ENCODE measurements around the gene KBTBD13. TPM values are rescaled to one million over a fixed set of nuclear protein-coding genes. Genes with fewer than 3 reads are reported as not detected.
"Not testable (repeated sequence)": the region's sequence is repeated elsewhere in the genome, so short reads cannot be mapped to it uniquely, and the experiment has no call there.

KBTBD13 gene
- total and polyA plus RNA-seq, 2 donors, result under 0.01 TPM

- Histone ChIP-seq H3K27me3 (ENCODE audit: control insufficient read depth in 2 of 2, insufficient read depth in 1 of 2, low read length in 1 of 2) (peaks cover 23 to 33% of the 10 kb centered on the region in 2 donors), H3K9me3 (ENCODE audit: control insufficient read depth in 2 of 2, insufficient read depth in 1 of 2, low read length in 1 of 2) (no peaks in the 10 kb centered on the region), H3K4me1 (ENCODE audit: control insufficient read depth in 2 of 2, insufficient read depth in 2 of 2, low read length in 2 of 2) (no peaks in the 10 kb centered on the region), H3K4me3 (ENCODE audit: low read length in 2 of 2) (no peak overlapping the region), H3K27ac (ENCODE audit: low read depth in 1 of 2, low read length in 1 of 2) (no peak overlapping the region), H3K36me3 (ENCODE audit: control insufficient read depth in 2 of 2, insufficient read depth in 2 of 2, low read length in 1 of 2) (no peaks in the 10 kb centered on the region)
- no peak for DNase-seq (ENCODE audit: low read depth in 6 of 9, low spot score in 9 of 9)
- 90% methylated on average over 1 of the region's 1 CpG for WGBS
Measured at GRCh38 chr15:65072027-65072426, 4.5 kb upstream of the KBTBD13 start.

DNA sequence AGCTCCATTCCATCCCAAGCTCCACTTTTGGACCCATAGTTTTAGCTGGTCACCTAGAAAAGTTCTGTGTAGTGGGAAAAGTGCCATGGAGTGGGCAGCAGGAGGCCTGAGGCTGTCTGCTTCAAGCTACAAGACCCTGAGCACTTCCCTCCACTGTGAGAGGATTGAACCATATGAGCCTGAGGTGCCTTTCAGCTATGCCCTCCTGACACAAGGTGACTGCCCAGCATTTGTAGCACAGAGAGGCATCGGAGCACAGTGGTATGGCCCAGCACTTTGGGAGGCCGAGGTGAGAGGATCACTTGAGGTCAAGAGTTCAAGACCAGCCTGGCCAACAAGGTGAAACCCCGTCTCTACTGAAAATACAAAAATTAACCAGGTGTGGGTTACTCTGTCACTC, 3.9 kb upstream of the KBTBD13 start:
- no peaks in the 10 kb centered on the region for H3K4me1 ChIP-seq (ENCODE audit: control insufficient read depth in 2 of 2, insufficient read depth in 2 of 2, low read length in 2 of 2)
- no peak for DNase-seq (ENCODE audit: low read depth in 6 of 9, low spot score in 9 of 9)
- H3K27ac ChIP-seq (ENCODE audit: low read depth in 1 of 2, low read length in 1 of 2), result no peak overlapping the region
- H3K4me3 ChIP-seq (ENCODE audit: low read length in 2 of 2), result no peak overlapping the region
- peaks cover 20 to 33% of the 10 kb centered on the region in 2 donors for H3K27me3 ChIP-seq (ENCODE audit: control insufficient read depth in 2 of 2, insufficient read depth in 1 of 2, low read length in 1 of 2)
- no peaks in the 10 kb centered on the region for H3K36me3 ChIP-seq (ENCODE audit: control insufficient read depth in 2 of 2, insufficient read depth in 2 of 2, low read length in 1 of 2)
- no peaks in the 10 kb centered on the region for H3K9me3 ChIP-seq (ENCODE audit: control insufficient read depth in 2 of 2, insufficient read depth in 1 of 2, low read length in 1 of 2)
- 98% methylated on average over 3 of the region's 3 CpGs for WGBS

DNA sequence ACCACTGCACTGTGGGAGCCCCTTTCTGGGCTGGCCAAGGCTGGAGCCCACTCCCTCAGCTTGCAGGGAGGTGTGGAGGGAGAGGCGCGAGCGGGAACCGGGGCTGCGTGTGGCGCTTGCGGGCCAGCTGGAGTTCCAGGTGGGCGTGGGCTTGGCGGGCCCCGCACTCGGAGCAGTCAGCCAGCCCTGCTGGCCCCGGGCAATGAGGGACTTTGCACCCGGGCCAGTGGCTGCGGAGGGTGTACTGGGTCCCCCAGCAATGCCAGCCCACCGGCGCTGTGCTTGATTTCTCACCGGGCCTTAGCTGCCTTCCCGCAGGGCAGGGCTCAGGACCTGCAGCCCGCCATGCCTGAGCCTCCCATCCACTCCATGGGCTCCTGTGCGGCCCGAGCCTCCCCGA, 1.6 kb upstream of the KBTBD13 start:
- WGBS, result 97% methylated on average over 20 of the region's 22 CpGs
- not testable (repeated sequence) for H3K4me1 ChIP-seq (ENCODE audit: control insufficient read depth in 2 of 2, insufficient read depth in 2 of 2, low read length in 2 of 2); H3K27ac ChIP-seq (ENCODE audit: low read depth in 1 of 2, low read length in 1 of 2); H3K4me3 ChIP-seq (ENCODE audit: low read length in 2 of 2); DNase-seq (ENCODE audit: low read depth in 6 of 9, low spot score in 9 of 9); H3K36me3 ChIP-seq (ENCODE audit: control insufficient read depth in 2 of 2, insufficient read depth in 2 of 2, low read length in 1 of 2); H3K9me3 ChIP-seq (ENCODE audit: control insufficient read depth in 2 of 2, insufficient read depth in 1 of 2, low read length in 1 of 2)
- H3K27me3 ChIP-seq (ENCODE audit: control insufficient read depth in 2 of 2, insufficient read depth in 1 of 2, low read length in 1 of 2), result peaks cover 4 to 33% of the 10 kb centered on the region in 2 donors

GRCh38 chr15:65075607-65076395, 745 bp upstream of the KBTBD13 start:
- DNase-seq (ENCODE audit: low read depth in 6 of 9, low spot score in 9 of 9); H3K9me3 ChIP-seq (ENCODE audit: control insufficient read depth in 2 of 2, insufficient read depth in 1 of 2, low read length in 1 of 2); H3K4me3 ChIP-seq (ENCODE audit: low read length in 2 of 2); H3K4me1 ChIP-seq (ENCODE audit: control insufficient read depth in 2 of 2, insufficient read depth in 2 of 2, low read length in 2 of 2); H3K27ac ChIP-seq (ENCODE audit: low read depth in 1 of 2, low read length in 1 of 2); H3K36me3 ChIP-seq (ENCODE audit: control insufficient read depth in 2 of 2, insufficient read depth in 2 of 2, low read length in 1 of 2): not testable (repeated sequence)
- 62% methylated on average over 12 of the region's 12 CpGs for WGBS
- peaks cover 4 to 33% of the 10 kb centered on the region in 2 donors for H3K27me3 ChIP-seq (ENCODE audit: control insufficient read depth in 2 of 2, insufficient read depth in 1 of 2, low read length in 1 of 2)

DNA sequence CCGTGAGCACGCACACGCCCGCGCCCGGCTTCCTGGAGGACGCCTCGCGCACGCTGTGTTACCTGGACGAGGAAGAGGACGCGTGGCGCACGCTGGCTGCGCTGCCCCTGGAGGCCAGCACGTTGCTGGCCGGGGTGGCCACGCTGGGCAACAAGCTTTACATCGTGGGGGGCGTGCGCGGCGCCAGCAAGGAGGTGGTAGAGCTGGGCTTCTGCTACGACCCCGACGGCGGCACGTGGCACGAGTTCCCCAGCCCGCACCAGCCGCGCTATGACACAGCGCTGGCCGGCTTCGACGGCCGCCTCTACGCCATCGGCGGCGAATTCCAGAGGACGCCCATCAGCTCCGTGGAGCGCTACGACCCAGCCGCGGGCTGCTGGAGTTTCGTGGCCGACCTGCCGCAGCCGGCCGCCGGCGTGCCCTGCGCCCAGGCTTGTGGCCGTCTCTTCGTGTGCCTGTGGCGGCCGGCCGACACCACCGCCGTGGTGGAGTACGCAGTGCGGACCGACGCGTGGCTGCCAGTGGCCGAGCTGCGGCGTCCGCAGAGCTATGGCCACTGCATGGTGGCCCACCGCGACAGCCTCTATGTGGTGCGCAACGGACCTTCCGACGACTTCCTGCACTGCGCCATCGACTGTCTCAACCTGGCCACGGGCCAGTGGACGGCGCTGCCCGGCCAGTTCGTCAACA, 890 bp downstream of the KBTBD13 start:
- 79% methylated on average over 85 of the region's 85 CpGs for WGBS
- peaks cover 4 to 35% of the 10 kb centered on the region in 2 donors for H3K27me3 ChIP-seq (ENCODE audit: control insufficient read depth in 2 of 2, insufficient read depth in 1 of 2, low read length in 1 of 2)
- H3K4me3 ChIP-seq (ENCODE audit: low read length in 2 of 2), result no peak overlapping the region
- H3K9me3 ChIP-seq (ENCODE audit: control insufficient read depth in 2 of 2, insufficient read depth in 1 of 2, low read length in 1 of 2), result no peaks in the 10 kb centered on the region
- H3K27ac ChIP-seq (ENCODE audit: low read depth in 1 of 2, low read length in 1 of 2), result no peak overlapping the region
- no peak for DNase-seq (ENCODE audit: low read depth in 6 of 9, low spot score in 9 of 9)
- H3K36me3 ChIP-seq (ENCODE audit: control insufficient read depth in 2 of 2, insufficient read depth in 2 of 2, low read length in 1 of 2), result no peaks in the 10 kb centered on the region
- H3K4me1 ChIP-seq (ENCODE audit: control insufficient read depth in 2 of 2, insufficient read depth in 2 of 2, low read length in 2 of 2), result peaks cover 2 to 13% of the 10 kb centered on the region in 2 donors

DNA sequence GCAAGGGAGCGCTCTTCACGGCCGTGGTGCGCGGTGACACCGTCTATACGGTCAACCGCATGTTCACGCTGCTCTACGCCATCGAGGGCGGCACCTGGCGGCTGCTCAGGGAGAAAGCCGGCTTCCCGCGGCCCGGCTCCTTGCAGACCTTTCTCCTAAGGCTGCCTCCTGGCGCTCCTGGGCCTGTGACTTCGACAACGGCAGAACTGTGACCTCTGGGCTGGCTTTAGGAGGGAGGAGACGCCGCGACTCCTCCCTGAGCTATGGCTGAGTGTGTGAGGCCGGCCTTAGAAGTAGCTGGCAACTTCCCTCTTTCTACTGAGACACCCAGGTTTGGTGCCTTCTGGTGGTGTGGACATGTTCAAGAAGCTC, 1.4 kb downstream of the KBTBD13 start:
- Histone ChIP-seq H3K27me3 (ENCODE audit: control insufficient read depth in 2 of 2, insufficient read depth in 1 of 2, low read length in 1 of 2) (peaks cover 4 to 37% of the 10 kb centered on the region in 2 donors), H3K4me1 (ENCODE audit: control insufficient read depth in 2 of 2, insufficient read depth in 2 of 2, low read length in 2 of 2) (peaks cover 2 to 14% of the 10 kb centered on the region in 2 donors), H3K36me3 (ENCODE audit: control insufficient read depth in 2 of 2, insufficient read depth in 2 of 2, low read length in 1 of 2) (no peaks in the 10 kb centered on the region), H3K4me3 (ENCODE audit: low read length in 2 of 2) (no peak overlapping the region), H3K9me3 (ENCODE audit: control insufficient read depth in 2 of 2, insufficient read depth in 1 of 2, low read length in 1 of 2) (no peaks in the 10 kb centered on the region), H3K27ac (ENCODE audit: low read depth in 1 of 2, low read length in 1 of 2) (no peak overlapping the region)
- DNase-seq (ENCODE audit: low read depth in 6 of 9, low spot score in 9 of 9), result peak in 5 of 9 donors; percentile 11 to 57 (median 34)
- WGBS, result 24% methylated on average over 24 of the region's 24 CpGs

GRCh38 chr15:65079580-65079979, 3.0 kb downstream of the KBTBD13 start:
- H3K27ac ChIP-seq (ENCODE audit: low read depth in 1 of 2, low read length in 1 of 2), result no peak overlapping the region
- peaks cover 4 to 39% of the 10 kb centered on the region in 2 donors for H3K27me3 ChIP-seq (ENCODE audit: control insufficient read depth in 2 of 2, insufficient read depth in 1 of 2, low read length in 1 of 2)
- no peaks in the 10 kb centered on the region for H3K9me3 ChIP-seq (ENCODE audit: control insufficient read depth in 2 of 2, insufficient read depth in 1 of 2, low read length in 1 of 2)
- H3K36me3 ChIP-seq (ENCODE audit: control insufficient read depth in 2 of 2, insufficient read depth in 2 of 2, low read length in 1 of 2), result no peaks in the 10 kb centered on the region
- 98% methylated on average over 5 of the region's 5 CpGs for WGBS
- H3K4me3 ChIP-seq (ENCODE audit: low read length in 2 of 2), result no peak overlapping the region
- DNase-seq (ENCODE audit: low read depth in 6 of 9, low spot score in 9 of 9), result no peak
- peaks cover 2 to 14% of the 10 kb centered on the region in 2 donors for H3K4me1 ChIP-seq (ENCODE audit: control insufficient read depth in 2 of 2, insufficient read depth in 2 of 2, low read length in 2 of 2)

- Histone ChIP-seq H3K9me3 (ENCODE audit: control insufficient read depth in 2 of 2, insufficient read depth in 1 of 2, low read length in 1 of 2) (no peaks in the 10 kb centered on the region), H3K27ac (ENCODE audit: low read depth in 1 of 2, low read length in 1 of 2) (no peak overlapping the region), H3K4me1 (ENCODE audit: control insufficient read depth in 2 of 2, insufficient read depth in 2 of 2, low read length in 2 of 2) (peaks cover 2 to 14% of the 10 kb centered on the region in 2 donors), H3K36me3 (ENCODE audit: control insufficient read depth in 2 of 2, insufficient read depth in 2 of 2, low read length in 1 of 2) (no peaks in the 10 kb centered on the region), H3K4me3 (ENCODE audit: low read length in 2 of 2) (no peak overlapping the region), H3K27me3 (ENCODE audit: control insufficient read depth in 2 of 2, insufficient read depth in 1 of 2, low read length in 1 of 2) (peaks cover 4 to 45% of the 10 kb centered on the region in 2 donors)
- DNase-seq (ENCODE audit: low read depth in 6 of 9, low spot score in 9 of 9), result no peak
- 78% methylated on average over 6 of the region's 6 CpGs for WGBS
Measured at GRCh38 chr15:65081270-65081669, 4.7 kb downstream of the KBTBD13 start.

GRCh38 chr15:65081758-65082157, 5.2 kb downstream of the KBTBD13 start:
- Histone ChIP-seq H3K4me1 (ENCODE audit: control insufficient read depth in 2 of 2, insufficient read depth in 2 of 2, low read length in 2 of 2) (peaks cover 2 to 14% of the 10 kb centered on the region in 2 donors), H3K27ac (ENCODE audit: low read depth in 1 of 2, low read length in 1 of 2) (no peak overlapping the region), H3K4me3 (ENCODE audit: low read length in 2 of 2) (no peak overlapping the region), H3K27me3 (ENCODE audit: control insufficient read depth in 2 of 2, insufficient read depth in 1 of 2, low read length in 1 of 2) (peaks cover 4 to 40% of the 10 kb centered on the region in 2 donors), H3K9me3 (ENCODE audit: control insufficient read depth in 2 of 2, insufficient read depth in 1 of 2, low read length in 1 of 2) (no peaks in the 10 kb centered on the region), H3K36me3 (ENCODE audit: control insufficient read depth in 2 of 2, insufficient read depth in 2 of 2, low read length in 1 of 2) (no peaks in the 10 kb centered on the region)
- 66% methylated on average over 5 of the region's 5 CpGs for WGBS
- no peak for DNase-seq (ENCODE audit: low read depth in 6 of 9, low spot score in 9 of 9)

Data from thymus (tissue), 11 donors.